ENCODE measurements around the gene ZNF316.

DNA sequence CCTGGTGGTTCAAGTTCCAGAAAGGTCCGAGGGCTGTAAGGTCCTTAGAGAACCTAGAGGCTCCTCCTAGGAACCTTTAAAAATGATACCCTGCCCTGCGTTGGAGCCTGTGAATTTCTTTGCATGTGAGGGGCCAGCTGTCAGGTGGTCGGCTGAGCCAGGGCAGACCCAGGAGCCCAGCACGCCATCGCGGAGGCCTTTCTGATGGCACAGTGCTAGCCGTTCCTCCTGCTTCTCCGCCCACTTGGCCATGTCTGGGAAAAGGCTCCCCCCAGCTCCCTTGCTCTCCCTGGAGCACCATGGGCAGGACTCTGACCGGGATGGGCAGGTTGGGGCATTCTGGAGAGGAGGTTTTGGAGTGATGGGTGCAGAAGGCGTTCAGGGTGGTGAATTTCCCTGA is 7.6 kb downstream of the ZNF316 start:
- no peak for TF ChIP-seq POLR2A (IDR thresholded peaks at IDR 0.05)
- TF ChIP-seq, protein P1, sequence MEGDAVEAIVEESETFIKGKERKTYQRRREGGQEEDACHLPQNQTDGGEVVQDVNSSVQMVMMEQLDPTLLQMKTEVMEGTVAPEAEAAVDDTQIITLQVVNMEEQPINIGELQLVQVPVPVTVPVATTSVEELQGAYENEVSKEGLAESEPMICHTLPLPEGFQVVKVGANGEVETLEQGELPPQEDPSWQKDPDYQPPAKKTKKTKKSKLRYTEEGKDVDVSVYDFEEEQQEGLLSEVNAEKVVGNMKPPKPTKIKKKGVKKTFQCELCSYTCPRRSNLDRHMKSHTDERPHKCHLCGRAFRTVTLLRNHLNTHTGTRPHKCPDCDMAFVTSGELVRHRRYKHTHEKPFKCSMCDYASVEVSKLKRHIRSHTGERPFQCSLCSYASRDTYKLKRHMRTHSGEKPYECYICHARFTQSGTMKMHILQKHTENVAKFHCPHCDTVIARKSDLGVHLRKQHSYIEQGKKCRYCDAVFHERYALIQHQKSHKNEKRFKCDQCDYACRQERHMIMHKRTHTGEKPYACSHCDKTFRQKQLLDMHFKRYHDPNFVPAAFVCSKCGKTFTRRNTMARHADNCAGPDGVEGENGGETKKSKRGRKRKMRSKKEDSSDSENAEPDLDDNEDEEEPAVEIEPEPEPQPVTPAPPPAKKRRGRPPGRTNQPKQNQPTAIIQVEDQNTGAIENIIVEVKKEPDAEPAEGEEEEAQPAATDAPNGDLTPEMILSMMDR (IDR thresholded peaks at IDR 0.05), result no peak

Measured in body of pancreas (tissue), 4 donors.